T-helper 2 cell treated with Interferon-gamma antibody and Interleukin-4, amounts not matched to agents 5 μg/mL and 100 μg/mL, for 36 hours (primary cell): ENCODE data around the gene S100A6.
"Not testable (repeated sequence)": the region's sequence is repeated elsewhere in the genome, so short reads cannot be mapped to it uniquely, and the experiment has no call there.

Experiments used
- DNase-seq: peaks from one replicate; pipeline ENCODE4 v3.0.0; 2021; ENCODE audit warnings: low spot score
- H3K27ac Mint-ChIP-seq: one replicate; pipeline ENCODE4 v1.8.0; 2021; ENCODE audit warnings: mild to moderate bottlenecking, mixed read lengths
- H3K27me3 Mint-ChIP-seq: one replicate; pipeline ENCODE4 v1.8.0; 2021; ENCODE audit warnings: low read depth, mixed read lengths
- H3K36me3 Mint-ChIP-seq: one replicate; pipeline ENCODE4 v1.8.0; 2021; ENCODE audit warnings: low read depth, mixed read lengths
- H3K4me1 Mint-ChIP-seq: one replicate; pipeline ENCODE4 v1.8.0; 2021; ENCODE audit warnings: low read depth, mixed read lengths
- H3K4me3 Mint-ChIP-seq: one replicate; pipeline ENCODE4 v1.8.0; 2022; ENCODE audit warnings: mild to moderate bottlenecking, moderate library complexity, mixed read lengths
- H3K9me3 Mint-ChIP-seq: one replicate; pipeline ENCODE4 v1.8.0; 2021; ENCODE audit warnings: mixed read lengths

Gene S100A6

DNA sequence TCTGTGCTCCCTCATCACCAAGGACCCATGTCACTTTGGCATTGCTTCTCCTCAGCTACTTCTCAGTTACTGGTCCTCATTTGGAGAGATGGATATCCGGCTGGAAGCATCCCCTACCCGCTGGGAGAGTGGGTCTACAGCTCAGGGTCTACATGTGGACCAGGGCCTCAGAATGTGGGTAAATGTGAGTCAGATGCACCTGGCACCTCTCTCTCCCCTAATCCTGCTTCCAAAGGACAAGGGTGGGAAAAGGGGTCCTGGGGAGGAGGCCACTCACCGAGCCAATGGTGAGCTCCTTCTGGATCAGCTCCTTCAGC, 908 bp downstream of the S100A6 start:
- H3K9me3 Mint-ChIP-seq = no peaks in the 10 kb centered on the region
- peak overlapping the region; percentile 94 for H3K27ac Mint-ChIP-seq
- H3K36me3 Mint-ChIP-seq = peaks cover 27% of the 10 kb centered on the region
- peak overlapping the region; percentile 91 for H3K4me3 Mint-ChIP-seq
- H3K4me1 Mint-ChIP-seq = peaks cover 57% of the 10 kb centered on the region
- H3K27me3 Mint-ChIP-seq = no peaks in the 10 kb centered on the region
- no peak for DNase-seq

GRCh38 chr1:153534226-153534924, 1.4 kb downstream of the S100A6 start:
- Mint-ChIP-seq H3K4me1 (peaks cover 52% of the 10 kb centered on the region), H3K36me3 (peaks cover 25% of the 10 kb centered on the region), H3K4me3 (peak overlapping the region; percentile 91)

DNA sequence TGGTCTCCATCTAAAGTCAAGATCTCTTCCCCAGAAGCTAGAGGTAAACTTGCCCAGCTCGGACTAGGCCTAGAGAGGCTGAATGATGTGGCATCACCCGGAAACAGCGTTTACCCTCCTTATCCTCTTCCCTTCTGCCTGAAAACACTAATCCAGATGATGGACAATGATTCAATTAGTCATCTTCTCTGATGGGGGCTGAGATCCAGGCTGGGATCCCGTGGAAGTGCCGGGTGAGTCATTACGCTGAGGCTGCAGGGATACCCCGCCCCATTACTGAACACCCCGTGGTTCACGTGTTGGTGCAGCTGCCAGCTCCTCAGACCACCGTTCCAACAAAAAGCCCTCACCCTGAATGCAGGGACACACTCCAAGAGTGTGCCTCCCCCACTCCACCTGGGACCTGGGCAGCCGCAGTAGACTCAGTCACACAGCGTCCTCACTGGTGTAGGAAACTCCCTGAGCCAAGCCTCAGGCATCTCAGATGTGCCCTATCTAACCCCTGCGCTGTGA, 2.0 kb downstream of the S100A6 start:
- no peak for DNase-seq
- peak overlapping the region; percentile 94 for H3K27ac Mint-ChIP-seq
- no peaks in the 10 kb centered on the region for H3K9me3 Mint-ChIP-seq

More at GRCh38 chr1:153534226-153534924, 1.4 kb downstream of the S100A6 start:
- Mint-ChIP-seq H3K27ac (peak overlapping the region; percentile 94), H3K27me3 (no peaks in the 10 kb centered on the region), H3K9me3 (no peaks in the 10 kb centered on the region)
- no peak for DNase-seq

DNA sequence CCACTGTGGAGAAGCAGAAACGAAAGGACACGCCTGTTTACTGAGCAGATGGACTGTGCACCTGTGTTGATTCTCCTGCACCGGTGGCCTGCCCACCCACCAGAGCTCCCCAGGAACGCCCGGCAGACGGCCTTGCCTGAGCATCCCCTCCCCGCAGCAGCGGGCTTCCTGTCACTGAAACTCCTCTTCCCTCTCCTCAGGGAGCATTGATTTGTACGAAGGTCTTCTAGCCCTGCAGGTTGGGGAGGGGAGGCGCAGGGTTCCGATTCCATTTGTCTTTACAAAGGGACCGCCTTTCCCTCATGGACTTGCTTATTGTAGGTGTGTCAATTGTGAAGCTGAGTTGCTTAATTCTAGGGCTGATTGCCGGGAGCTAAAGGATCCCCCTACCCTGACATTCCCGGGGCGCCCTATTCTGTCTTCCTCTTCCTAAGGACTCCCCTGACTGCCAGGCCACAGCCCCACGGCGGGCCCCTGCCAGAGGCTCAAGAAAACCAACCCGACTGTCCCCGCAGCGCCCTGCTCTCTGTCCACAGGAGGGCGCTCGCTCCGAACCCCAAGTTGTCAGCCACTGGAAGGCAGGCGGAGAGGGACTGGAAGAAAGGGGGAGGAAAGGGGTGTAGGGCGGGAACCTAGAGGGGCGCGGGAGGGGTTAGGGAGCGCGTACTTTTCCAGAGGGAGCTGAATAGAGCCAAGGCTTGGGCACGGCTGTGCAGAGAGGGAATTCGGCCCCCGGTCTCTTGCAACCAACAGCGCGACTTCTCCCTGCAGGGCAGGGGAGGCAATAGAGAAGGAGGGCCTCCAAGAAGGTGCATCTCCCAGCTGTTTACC, 2.8 kb downstream of the S100A6 start:
- peak overlapping the region; percentile 91 for H3K4me3 Mint-ChIP-seq
- no peaks in the 10 kb centered on the region for H3K9me3 Mint-ChIP-seq
- H3K27me3 Mint-ChIP-seq = no peaks in the 10 kb centered on the region
- peak; percentile 77 for DNase-seq
- H3K27ac Mint-ChIP-seq = peak overlapping the region; percentile 94
- H3K36me3 Mint-ChIP-seq = peaks cover 25% of the 10 kb centered on the region
- H3K4me1 Mint-ChIP-seq = peaks cover 50% of the 10 kb centered on the region

More for the DNA sequence above, 2.0 kb downstream of the S100A6 start:
- no peaks in the 10 kb centered on the region for H3K27me3 Mint-ChIP-seq
- peaks cover 25% of the 10 kb centered on the region for H3K36me3 Mint-ChIP-seq
- H3K4me1 Mint-ChIP-seq = peaks cover 52% of the 10 kb centered on the region
- peak overlapping the region; percentile 91 for H3K4me3 Mint-ChIP-seq

- H3K27me3 Mint-ChIP-seq = no peaks in the 10 kb centered on the region
- H3K9me3 Mint-ChIP-seq = no peaks in the 10 kb centered on the region
- peak overlapping the region; percentile 94 for H3K27ac Mint-ChIP-seq
- DNase-seq = peak; percentile 49
- peaks cover 25% of the 10 kb centered on the region for H3K36me3 Mint-ChIP-seq
- H3K4me3 Mint-ChIP-seq = peak overlapping the region; percentile 91
- H3K4me1 Mint-ChIP-seq = peaks cover 50% of the 10 kb centered on the region
Observed at GRCh38 chr1:153532181-153532580, 3.6 kb downstream of the S100A6 start.

DNA sequence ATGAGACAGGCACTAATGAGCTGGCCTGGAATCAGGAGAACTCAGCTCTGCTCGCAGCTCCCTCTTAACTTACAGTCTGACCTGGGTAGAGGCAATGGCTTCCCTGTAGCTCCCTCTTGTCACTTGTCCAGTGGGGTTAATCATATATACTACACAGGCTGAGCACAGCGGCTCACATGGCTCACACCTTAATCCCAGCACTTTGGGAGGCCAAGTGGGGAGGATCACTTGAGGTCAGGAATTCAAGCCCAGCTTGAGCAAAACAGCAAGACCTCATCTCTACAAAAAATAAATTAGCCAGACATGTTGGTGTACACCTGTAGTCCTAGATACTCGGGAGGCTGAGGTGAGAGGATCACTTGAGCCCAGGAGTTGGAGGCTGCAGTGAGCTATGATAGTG, 4.2 kb downstream of the S100A6 start:
- H3K4me1 Mint-ChIP-seq = peaks cover 46% of the 10 kb centered on the region
- H3K27ac Mint-ChIP-seq = peak overlapping the region; percentile 94
- H3K36me3 Mint-ChIP-seq = peaks cover 25% of the 10 kb centered on the region
- H3K4me3 Mint-ChIP-seq = peak overlapping the region; percentile 34
- no peaks in the 10 kb centered on the region for H3K27me3 Mint-ChIP-seq
- no peak for DNase-seq
- no peaks in the 10 kb centered on the region for H3K9me3 Mint-ChIP-seq

DNA sequence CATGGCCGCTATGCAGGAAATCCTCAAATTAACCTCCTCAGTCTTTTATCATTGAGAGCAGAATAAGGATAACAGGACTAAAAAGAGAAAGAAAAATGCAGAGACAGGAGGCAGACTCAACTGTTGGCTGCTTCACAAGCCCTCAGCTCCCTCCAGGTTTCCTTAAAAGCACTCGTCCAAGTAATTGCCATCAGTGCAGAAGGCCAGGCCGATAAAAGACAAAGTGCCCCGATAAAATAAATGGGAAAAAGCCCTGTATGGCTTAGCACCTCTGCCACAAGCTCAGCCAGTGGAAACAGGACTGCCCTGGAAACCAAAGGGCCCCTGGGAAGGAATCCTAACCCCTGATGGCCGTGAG, 8.1 kb downstream of the S100A6 start:
- Mint-ChIP-seq H3K4me1 (peaks cover 21% of the 10 kb centered on the region), H3K27ac (no peak overlapping the region), H3K27me3 (no peaks in the 10 kb centered on the region), H3K9me3 (no peaks in the 10 kb centered on the region), H3K36me3 (no peaks in the 10 kb centered on the region), H3K4me3 (no peak overlapping the region)
- no peak for DNase-seq

DNA sequence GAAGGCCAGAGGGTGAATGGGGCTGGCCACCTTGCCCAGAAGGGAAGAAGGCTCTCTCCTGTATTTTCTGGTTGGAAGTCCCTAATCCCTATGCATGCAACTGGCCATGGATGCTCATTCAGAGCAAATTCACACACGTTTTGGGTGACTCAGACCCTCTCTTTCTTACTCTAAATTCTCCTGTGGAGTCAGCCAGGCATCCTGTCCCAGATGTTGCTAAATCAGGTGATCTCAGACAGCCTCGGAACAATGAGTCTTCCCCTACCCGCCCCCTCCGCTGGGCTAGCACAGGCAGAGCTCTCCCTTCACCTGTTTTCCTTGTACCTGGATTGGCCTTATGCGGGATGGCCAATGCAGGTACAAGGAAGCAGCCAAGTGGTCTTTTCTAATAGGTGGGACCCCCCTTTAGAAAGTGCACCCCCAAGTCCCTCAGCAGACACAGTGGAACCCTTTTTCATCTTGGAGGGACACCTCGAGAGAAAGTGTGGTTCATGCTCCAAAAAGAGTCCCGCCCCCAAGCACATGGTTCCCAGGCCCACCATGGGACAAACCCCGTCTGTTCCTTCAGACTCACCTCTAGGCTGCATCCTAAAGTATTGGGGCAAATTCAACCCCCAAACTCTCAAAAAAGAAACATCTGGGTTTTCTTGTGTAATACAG, 8.6 kb downstream of the S100A6 start:
- DNase-seq = no peak
- Mint-ChIP-seq H3K9me3 (no peaks in the 10 kb centered on the region), H3K36me3 (no peaks in the 10 kb centered on the region), H3K4me1 (peaks cover 21% of the 10 kb centered on the region), H3K4me3 (no peak overlapping the region), H3K27ac (no peak overlapping the region), H3K27me3 (no peaks in the 10 kb centered on the region)

DNA sequence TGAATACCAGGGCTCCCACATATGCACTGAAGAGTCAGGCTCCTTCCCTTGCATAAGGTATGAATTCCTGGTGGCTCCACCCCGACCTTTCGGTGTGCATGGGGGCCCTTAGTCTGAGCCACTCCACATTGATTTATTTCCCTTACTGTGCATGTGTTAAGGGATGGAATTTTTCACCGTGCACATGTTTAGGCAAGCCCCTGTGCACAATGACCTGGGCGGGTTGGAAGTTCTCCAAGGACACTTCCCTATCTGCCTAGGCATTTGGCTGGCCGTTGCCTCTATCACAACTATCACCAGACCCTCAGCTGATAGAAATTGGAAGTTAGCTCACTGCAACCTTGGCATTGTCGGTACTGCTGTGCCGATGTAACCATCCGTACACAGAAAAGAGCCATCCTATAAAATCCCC, 9.7 kb downstream of the S100A6 start:
- Mint-ChIP-seq H3K9me3 (no peaks in the 10 kb centered on the region), H3K27ac (no peak overlapping the region), H3K36me3 (no peaks in the 10 kb centered on the region), H3K4me1 (peaks cover 12% of the 10 kb centered on the region), H3K4me3 (no peak overlapping the region), H3K27me3 (no peaks in the 10 kb centered on the region)
- DNase-seq = no peak

DNA sequence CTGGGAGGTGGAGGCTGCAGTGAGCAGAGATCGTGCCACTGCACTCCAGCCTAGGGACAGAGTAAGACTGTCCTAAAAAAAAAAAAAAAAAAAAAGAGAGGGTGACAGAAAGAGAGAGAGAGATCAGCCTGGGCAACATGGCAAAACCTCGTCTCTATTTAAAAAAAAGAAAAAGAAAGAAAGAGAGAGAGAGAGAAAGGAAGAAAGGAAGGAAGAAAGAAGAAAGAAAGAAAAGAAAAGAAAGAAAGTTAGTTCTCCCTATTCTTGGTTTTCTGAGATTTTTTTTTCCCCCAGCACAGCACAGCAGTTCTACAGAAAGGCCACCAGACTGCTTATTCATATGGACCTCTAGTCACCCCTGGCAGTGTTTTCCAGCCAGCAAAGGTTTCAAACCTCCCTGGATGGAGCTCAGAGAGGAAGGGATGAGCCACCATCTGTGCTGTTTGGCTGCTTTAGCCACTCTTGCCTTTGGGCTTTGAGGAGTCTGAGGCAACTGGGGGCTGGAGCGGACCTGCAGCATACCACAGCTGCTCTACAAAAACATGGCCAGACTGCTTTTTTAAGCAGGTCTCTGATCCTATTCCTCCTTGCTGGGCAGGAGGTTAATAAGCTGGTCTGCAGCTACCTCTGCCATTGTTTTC, 10.6 kb downstream of the S100A6 start:
- no peak overlapping the region for H3K4me3 Mint-ChIP-seq
- no peaks in the 10 kb centered on the region for H3K9me3 Mint-ChIP-seq
- no peaks in the 10 kb centered on the region for H3K36me3 Mint-ChIP-seq
- H3K27me3 Mint-ChIP-seq = no peaks in the 10 kb centered on the region
- no peak overlapping the region for H3K27ac Mint-ChIP-seq
- H3K4me1 Mint-ChIP-seq = peaks cover 8% of the 10 kb centered on the region
- DNase-seq = no peak

DNA sequence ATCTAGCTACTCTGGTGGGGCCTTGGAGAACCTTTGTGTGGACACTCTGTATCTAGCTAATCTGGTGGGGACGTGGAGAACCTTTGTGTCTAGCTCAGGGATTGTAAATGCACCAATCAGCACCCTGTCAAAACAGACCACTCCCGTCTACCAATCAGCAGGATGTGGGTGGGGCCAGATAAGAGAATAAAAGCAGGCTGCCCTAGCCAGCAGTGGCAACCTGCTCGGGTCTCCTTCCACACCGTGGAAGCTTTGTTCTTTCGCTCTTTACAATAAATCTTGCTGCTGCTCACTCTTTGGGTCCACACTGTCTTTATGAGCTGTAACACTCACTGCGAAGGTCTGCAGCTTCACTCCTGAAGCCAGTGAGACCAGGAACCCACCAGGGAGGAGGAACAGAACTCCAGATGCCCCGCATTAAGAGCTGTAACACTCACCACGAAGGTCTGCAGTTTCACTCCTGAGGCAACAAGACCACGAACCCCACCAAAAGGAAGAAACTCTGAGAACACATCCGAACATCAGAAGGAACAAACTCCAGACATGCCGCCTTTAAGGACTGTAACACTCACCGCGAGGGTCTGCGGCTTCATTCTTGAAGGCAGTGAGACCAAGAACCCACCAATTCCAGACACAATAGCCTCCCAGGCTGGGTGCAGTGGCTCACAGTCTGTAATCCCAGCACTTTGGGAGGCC, 13.3 kb downstream of the S100A6 start:
- H3K4me3 Mint-ChIP-seq, DNase-seq, H3K36me3 Mint-ChIP-seq, H3K9me3 Mint-ChIP-seq, H3K27ac Mint-ChIP-seq, H3K27me3 Mint-ChIP-seq: not testable (repeated sequence)
- H3K4me1 Mint-ChIP-seq = peaks cover 13% of the 10 kb centered on the region

DNA sequence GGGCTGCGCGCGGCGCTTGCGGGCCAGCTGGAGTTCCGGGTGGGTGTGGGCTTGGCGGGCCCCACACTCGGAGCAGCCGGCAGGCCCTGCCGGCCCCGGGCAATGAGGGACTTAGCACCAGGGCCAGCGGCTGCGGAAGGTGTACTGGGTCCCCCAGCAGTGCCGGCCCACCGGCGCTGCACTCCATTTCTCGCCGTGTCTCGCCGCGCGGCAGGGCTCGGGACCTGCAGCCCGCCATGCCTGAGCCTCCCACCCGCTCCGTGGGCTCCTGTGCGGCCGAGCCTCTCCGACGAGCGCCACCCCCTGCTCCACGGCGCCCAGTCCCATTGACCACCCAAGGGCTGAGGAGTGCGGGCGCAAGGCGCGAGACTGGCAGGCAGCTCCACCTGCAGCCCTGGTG, 14.0 kb downstream of the S100A6 start:
- H3K9me3 Mint-ChIP-seq, DNase-seq, H3K36me3 Mint-ChIP-seq, H3K4me3 Mint-ChIP-seq, H3K27me3 Mint-ChIP-seq, H3K27ac Mint-ChIP-seq: not testable (repeated sequence)
- H3K4me1 Mint-ChIP-seq = peaks cover 13% of the 10 kb centered on the region

DNA sequence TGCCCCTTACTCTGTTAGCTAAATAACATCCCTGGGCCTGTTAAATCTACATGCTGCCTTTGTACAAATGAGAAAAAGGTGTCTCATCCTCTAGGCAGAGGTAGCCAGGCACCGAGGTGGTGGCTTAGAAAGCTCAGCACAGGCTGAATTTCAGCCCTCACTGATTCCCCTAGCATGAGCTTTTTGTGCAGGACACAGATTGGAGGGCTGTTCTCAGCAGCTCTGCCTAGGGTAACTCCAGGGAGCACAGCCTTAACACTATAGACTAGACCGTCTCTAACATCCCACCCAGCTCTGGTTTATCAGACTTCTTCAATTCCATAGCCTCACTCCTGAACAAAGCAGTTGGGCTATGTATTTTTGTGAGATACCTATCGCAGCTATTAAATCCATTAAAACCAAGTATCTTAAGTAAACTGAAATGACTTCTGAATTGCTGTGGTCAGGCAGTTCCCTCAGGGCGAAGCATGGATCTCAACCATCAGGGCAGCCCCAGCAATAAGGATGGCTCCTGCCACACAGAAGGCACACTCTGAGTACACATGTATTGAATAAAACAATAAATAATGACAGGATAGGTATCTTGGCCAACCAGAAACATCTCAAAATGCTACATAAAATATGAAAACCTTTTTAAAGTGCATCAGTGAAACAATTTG, 14.8 kb downstream of the S100A6 start:
- Mint-ChIP-seq H3K4me1 (peaks cover 17% of the 10 kb centered on the region), H3K36me3 (no peaks in the 10 kb centered on the region), H3K27me3 (no peaks in the 10 kb centered on the region), H3K27ac (no peak overlapping the region), H3K4me3 (no peak overlapping the region), H3K9me3 (no peaks in the 10 kb centered on the region)
- DNase-seq = no peak
